Type B pancreatic cell (in vitro differentiated cells): ENCODE measurements around the gene LRRFIP1. TPM values are rescaled to one million over a fixed set of nuclear protein-coding genes. Genes with fewer than 3 reads are reported as not detected.

ENCODE experiments used
- DNase-seq: peaks from one replicate; pipeline ENCODE4 v3.0.0; 2021; ENCODE audit warnings: mixed read lengths; ENCODE audit not compliant: unreplicated experiment; ENCODE audit errors: extremely low spot score
- H3K27ac Mint-ChIP-seq: 2 replicates; pipeline ENCODE4 v1.8.0; 2021; ENCODE audit warnings: mild to moderate bottlenecking, mixed read lengths
- H3K27me3 Mint-ChIP-seq: 2 replicates; pipeline ENCODE4 v1.8.0; 2021; ENCODE audit warnings: mixed read lengths
- H3K36me3 Mint-ChIP-seq: 2 replicates; pipeline ENCODE4 v1.8.0; 2021; ENCODE audit warnings: mixed read lengths
- H3K4me1 Mint-ChIP-seq: one replicate; pipeline ENCODE4 v1.8.0; 2021; ENCODE audit warnings: mixed read lengths; ENCODE audit not compliant: unreplicated experiment
- H3K4me3 Mint-ChIP-seq: 2 replicates; pipeline ENCODE4 v1.8.0; 2021; ENCODE audit warnings: mild to moderate bottlenecking, mixed read lengths
- H3K9me3 Mint-ChIP-seq: 2 replicates; pipeline ENCODE4 v1.8.0; 2021; ENCODE audit warnings: mixed read lengths
- total RNA-seq: library from RNA; stranded (reverse); gene quantifications from 2 replicates; pipeline ENCODE4 v1.2.1, GENCODE V29; 2021; ENCODE audit warnings: low replicate concordance
- TF ChIP-seq, protein P1 (sequence below): fragments of 200-600 bp; sonication (generic); conservative IDR thresholded peaks from 2 replicates; pipeline ENCODE4 v1.5.0; 2021; ENCODE audit warnings: antibody characterized with exemption, mild to moderate bottlenecking

LRRFIP1 gene
- total RNA-seq, 1 donor from 2014 or later: 53.8 TPM

GRCh38 chr2:237671466-237672138 is 44.2 kb downstream of the LRRFIP1 start:
- H3K36me3 Mint-ChIP-seq: peaks cover 7% of the 10 kb centered on the region
- no peak overlapping the region for H3K27ac Mint-ChIP-seq
- TF ChIP-seq, protein P1, sequence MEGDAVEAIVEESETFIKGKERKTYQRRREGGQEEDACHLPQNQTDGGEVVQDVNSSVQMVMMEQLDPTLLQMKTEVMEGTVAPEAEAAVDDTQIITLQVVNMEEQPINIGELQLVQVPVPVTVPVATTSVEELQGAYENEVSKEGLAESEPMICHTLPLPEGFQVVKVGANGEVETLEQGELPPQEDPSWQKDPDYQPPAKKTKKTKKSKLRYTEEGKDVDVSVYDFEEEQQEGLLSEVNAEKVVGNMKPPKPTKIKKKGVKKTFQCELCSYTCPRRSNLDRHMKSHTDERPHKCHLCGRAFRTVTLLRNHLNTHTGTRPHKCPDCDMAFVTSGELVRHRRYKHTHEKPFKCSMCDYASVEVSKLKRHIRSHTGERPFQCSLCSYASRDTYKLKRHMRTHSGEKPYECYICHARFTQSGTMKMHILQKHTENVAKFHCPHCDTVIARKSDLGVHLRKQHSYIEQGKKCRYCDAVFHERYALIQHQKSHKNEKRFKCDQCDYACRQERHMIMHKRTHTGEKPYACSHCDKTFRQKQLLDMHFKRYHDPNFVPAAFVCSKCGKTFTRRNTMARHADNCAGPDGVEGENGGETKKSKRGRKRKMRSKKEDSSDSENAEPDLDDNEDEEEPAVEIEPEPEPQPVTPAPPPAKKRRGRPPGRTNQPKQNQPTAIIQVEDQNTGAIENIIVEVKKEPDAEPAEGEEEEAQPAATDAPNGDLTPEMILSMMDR: no peak
- H3K4me1 Mint-ChIP-seq: peaks cover 71% of the 10 kb centered on the region
- H3K4me3 Mint-ChIP-seq: no peak overlapping the region
- no peak for DNase-seq
- no peaks in the 10 kb centered on the region for H3K27me3 Mint-ChIP-seq
- no peaks in the 10 kb centered on the region for H3K9me3 Mint-ChIP-seq

GRCh38 chr2:237672731-237673129 is 45.3 kb downstream of the LRRFIP1 start:
- H3K27me3 Mint-ChIP-seq: no peaks in the 10 kb centered on the region
- TF ChIP-seq, protein P1: no peak
- H3K9me3 Mint-ChIP-seq: no peaks in the 10 kb centered on the region
- peaks cover 4% of the 10 kb centered on the region for H3K36me3 Mint-ChIP-seq
- no peak overlapping the region for H3K4me3 Mint-ChIP-seq
- no peak for DNase-seq
- peaks cover 71% of the 10 kb centered on the region for H3K4me1 Mint-ChIP-seq
- H3K27ac Mint-ChIP-seq: no peak overlapping the region

- Mint-ChIP-seq H3K9me3 (no peaks in the 10 kb centered on the region), H3K27me3 (no peaks in the 10 kb centered on the region), H3K4me3 (peak overlapping the region; percentile 45), H3K27ac (peak overlapping the region; percentile 91), H3K4me1 (peaks cover 64% of the 10 kb centered on the region), H3K36me3 (no peaks in the 10 kb centered on the region)
- TF ChIP-seq, protein P1: peak; percentile 78
- no peak for DNase-seq
Observed at GRCh38 chr2:237673130-237674001, 46.0 kb downstream of the LRRFIP1 start.

DNA sequence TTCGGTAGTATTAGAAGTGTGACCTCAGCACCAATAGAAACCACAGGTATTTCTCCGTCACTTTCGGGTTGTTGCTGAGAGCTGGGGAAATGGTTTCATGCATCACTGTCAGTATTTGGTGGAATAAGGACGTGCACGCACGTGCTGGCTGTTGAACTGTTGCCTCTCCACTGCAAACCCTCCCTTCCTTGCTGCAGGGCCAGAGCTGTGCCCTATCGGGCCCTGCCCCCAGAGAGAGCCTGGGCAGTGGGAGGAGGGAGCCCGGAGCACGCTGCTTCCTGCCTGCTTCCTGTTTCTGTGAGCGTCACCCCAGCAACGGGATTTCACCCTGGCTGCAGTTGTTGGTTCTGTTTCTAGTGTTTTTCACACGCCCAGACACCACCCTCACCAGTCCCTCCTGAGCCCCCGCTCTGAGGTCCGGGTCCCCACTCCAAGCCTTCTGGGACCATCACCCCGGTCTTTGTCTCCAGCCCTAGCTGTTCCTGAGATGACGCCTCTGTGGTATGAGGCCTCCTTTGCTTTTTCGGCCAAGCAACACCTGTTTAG is 47.4 kb downstream of the LRRFIP1 start:
- no peaks in the 10 kb centered on the region for H3K9me3 Mint-ChIP-seq
- H3K4me3 Mint-ChIP-seq: peak overlapping the region; percentile 81
- DNase-seq: no peak
- peak overlapping the region; percentile 91 for H3K27ac Mint-ChIP-seq
- peaks cover 51% of the 10 kb centered on the region for H3K4me1 Mint-ChIP-seq
- H3K36me3 Mint-ChIP-seq: no peaks in the 10 kb centered on the region
- H3K27me3 Mint-ChIP-seq: no peaks in the 10 kb centered on the region
- TF ChIP-seq, protein P1: peak; percentile 30

DNA sequence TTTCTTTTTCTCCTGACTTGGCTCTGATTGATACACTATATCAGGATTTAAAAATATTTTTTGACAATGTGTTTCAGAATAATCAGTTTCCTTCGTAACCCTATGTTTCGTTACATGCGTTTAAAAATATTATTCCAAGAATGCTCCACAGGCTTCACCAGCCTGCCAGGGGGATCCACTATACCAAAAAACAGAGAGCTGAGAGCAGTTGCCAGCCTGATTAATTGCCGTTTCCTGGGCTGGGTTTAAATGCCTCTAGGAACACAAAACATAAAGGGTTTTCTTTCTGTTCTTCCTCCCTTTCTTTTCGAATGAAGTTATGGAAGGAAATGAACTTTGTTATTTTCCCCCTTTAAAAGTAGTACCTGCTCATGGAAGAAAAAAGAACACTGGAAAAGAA is 47.9 kb downstream of the LRRFIP1 start:
- H3K27ac Mint-ChIP-seq: peak overlapping the region; percentile 91
- peaks cover 47% of the 10 kb centered on the region for H3K4me1 Mint-ChIP-seq
- H3K9me3 Mint-ChIP-seq: no peaks in the 10 kb centered on the region
- no peak for DNase-seq
- no peaks in the 10 kb centered on the region for H3K27me3 Mint-ChIP-seq
- H3K4me3 Mint-ChIP-seq: peak overlapping the region; percentile 81
- TF ChIP-seq, protein P1: no peak
- no peaks in the 10 kb centered on the region for H3K36me3 Mint-ChIP-seq
